ENCODE measurements around the gene DHRS13. TPM values are rescaled to one million over a fixed set of nuclear protein-coding genes. Genes with fewer than 3 reads are reported as not detected.

The DHRS13 gene
- total RNA-seq, 4 donors from 2014 or later: 0.26 to 17.4 (median 13.6) TPM

- DNase-seq: no peak
- intact Hi-C loops (cut with DNase I; ENCODE audit: low total_unique reads): no loop called here
- peak overlapping the region in 1 of 2 donors; percentile 4 for H3K27ac ChIP-seq
- H3K4me3 ChIP-seq: no peak overlapping the region
- H3K36me3 ChIP-seq: no peaks in the 10 kb centered on the region
- TF ChIP-seq CTCF (IDR thresholded peaks at IDR 0.05): no peak
- TF ChIP-seq POLR2A (IDR thresholded peaks at IDR 0.05): no peak
- no peaks in the 10 kb centered on the region for H3K4me1 ChIP-seq
- H3K27me3 ChIP-seq: no peaks in the 10 kb centered on the region
- H3K9me3 ChIP-seq: no peaks in the 10 kb centered on the region
Observed at GRCh38 chr17:28917465-28917864, 14.6 kb upstream of the DHRS13 start.

- no peak overlapping the region for H3K4me3 ChIP-seq
- H3K27ac ChIP-seq: no peak overlapping the region
- no peak for TF ChIP-seq CTCF (IDR thresholded peaks at IDR 0.05)
- no peak for TF ChIP-seq POLR2A (IDR thresholded peaks at IDR 0.05)
- H3K36me3 ChIP-seq: no peaks in the 10 kb centered on the region
- intact Hi-C loops (cut with DNase I; ENCODE audit: low total_unique reads): no loop called here
- no peaks in the 10 kb centered on the region for H3K4me1 ChIP-seq
- no peaks in the 10 kb centered on the region for H3K9me3 ChIP-seq
- H3K27me3 ChIP-seq: no peaks in the 10 kb centered on the region
- no peak for DNase-seq
Observed at GRCh38 chr17:28917029-28917428, 14.2 kb upstream of the DHRS13 start.

GRCh38 chr17:28916302-28916934 is 13.5 kb upstream of the DHRS13 start:
- Histone ChIP-seq H3K9me3 (no peaks in the 10 kb centered on the region), H3K36me3 (no peaks in the 10 kb centered on the region), H3K4me3 (no peak overlapping the region), H3K4me1 (no peaks in the 10 kb centered on the region), H3K27ac (no peak overlapping the region), H3K27me3 (no peaks in the 10 kb centered on the region)
- peak in 1 of 2 donors; percentile 36 for DNase-seq
- intact Hi-C loops (cut with DNase I; ENCODE audit: low total_unique reads): no loop called here
- TF ChIP-seq CTCF (IDR thresholded peaks at IDR 0.05) (peak; percentile 50 to 67 (median 60)), POLR2A (IDR thresholded peaks at IDR 0.05) (no peak)

GRCh38 chr17:28912938-28913333 is 10.1 kb upstream of the DHRS13 start:
- no peak overlapping the region for H3K27ac ChIP-seq
- TF ChIP-seq CTCF (IDR thresholded peaks at IDR 0.05) (no peak), POLR2A (IDR thresholded peaks at IDR 0.05) (no peak)
- no peak overlapping the region for H3K4me3 ChIP-seq
- H3K9me3 ChIP-seq: no peaks in the 10 kb centered on the region
- DNase-seq: no peak
- peaks cover 7 to 11% of the 10 kb centered on the region in 2 donors for H3K4me1 ChIP-seq
- no peaks in the 10 kb centered on the region for H3K36me3 ChIP-seq
- no peaks in the 10 kb centered on the region for H3K27me3 ChIP-seq
- intact Hi-C loops (cut with DNase I; ENCODE audit: low total_unique reads): no loop called here

- no peaks in the 10 kb centered on the region for H3K9me3 ChIP-seq
- DNase-seq: no peak
- no peak for TF ChIP-seq POLR2A (IDR thresholded peaks at IDR 0.05)
- no peak for TF ChIP-seq CTCF (IDR thresholded peaks at IDR 0.05)
- H3K36me3 ChIP-seq: no peaks in the 10 kb centered on the region
- intact Hi-C loops (cut with DNase I; ENCODE audit: low total_unique reads): no loop called here
- H3K27ac ChIP-seq: peak overlapping the region in 1 of 2 donors; percentile 2
- no peak overlapping the region for H3K4me3 ChIP-seq
- peaks cover 11 to 14% of the 10 kb centered on the region in 2 donors for H3K4me1 ChIP-seq
- H3K27me3 ChIP-seq: no peaks in the 10 kb centered on the region
Observed at GRCh38 chr17:28912281-28912937, 9.5 kb upstream of the DHRS13 start.
